ENCODE measurements around the gene NOVA1.

DNA sequence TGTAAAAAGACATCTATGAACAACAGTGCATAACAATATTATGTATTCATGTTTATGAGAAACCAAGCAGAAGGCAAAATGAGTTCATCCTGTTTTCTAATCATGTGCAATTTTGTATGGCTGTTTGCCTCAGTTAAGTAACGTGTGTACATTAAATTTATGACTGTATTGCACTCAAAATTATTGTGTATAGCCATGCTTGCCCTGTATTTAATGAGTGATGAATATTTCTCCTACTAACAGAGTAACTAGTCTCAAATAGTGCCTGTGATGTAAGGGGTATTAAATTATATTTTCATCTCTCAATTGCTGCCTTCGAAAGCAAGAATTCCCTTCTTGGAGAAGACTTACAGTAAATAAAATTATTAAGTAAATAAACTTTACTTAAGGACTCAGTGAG, 154.2 kb downstream of the NOVA1 start:
- TF ChIP-seq FOXA1 (IDR thresholded peaks at IDR 0.05), result no peak
- TF ChIP-seq, protein P1, sequence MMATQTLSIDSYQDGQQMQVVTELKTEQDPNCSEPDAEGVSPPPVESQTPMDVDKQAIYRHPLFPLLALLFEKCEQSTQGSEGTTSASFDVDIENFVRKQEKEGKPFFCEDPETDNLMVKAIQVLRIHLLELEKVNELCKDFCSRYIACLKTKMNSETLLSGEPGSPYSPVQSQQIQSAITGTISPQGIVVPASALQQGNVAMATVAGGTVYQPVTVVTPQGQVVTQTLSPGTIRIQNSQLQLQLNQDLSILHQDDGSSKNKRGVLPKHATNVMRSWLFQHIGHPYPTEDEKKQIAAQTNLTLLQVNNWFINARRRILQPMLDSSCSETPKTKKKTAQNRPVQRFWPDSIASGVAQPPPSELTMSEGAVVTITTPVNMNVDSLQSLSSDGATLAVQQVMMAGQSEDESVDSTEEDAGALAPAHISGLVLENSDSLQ (IDR thresholded peaks at IDR 0.05), result no peak
